Uterus (tissue), 4 donors: Measurements from ENCODE around the gene TANGO2. TPM values are rescaled to one million over a fixed set of nuclear protein-coding genes. Genes with fewer than 3 reads are reported as not detected.

Experiments
- DNase-seq, 2 donors: peaks; one replicate each; pipeline ENCODE4 v3.0.0-alpha.2; 2019 to 2020
- H3K27ac ChIP-seq, 2 donors: fragments of 200-600 bp; sonication (generic); 1 replicate in 1 of 2; 2 replicates in 1 of 2; pipeline ENCODE4 v1.5.1; 2016 to 2018
- H3K27me3 ChIP-seq, 2 donors: fragments of 200-600 bp; sonication (generic); one replicate each; pipeline ENCODE4 v1.5.1; 2018 to 2019; ENCODE audit warnings: control low read depth in 1 of 2
- H3K36me3 ChIP-seq, 2 donors: fragments of 200-600 bp; sonication (generic); one replicate each; pipeline ENCODE4 v1.5.1; 2019; ENCODE audit warnings: control low read depth in 1 of 2
- H3K4me1 ChIP-seq, 2 donors: fragments of 200-600 bp; sonication (generic); one replicate each; pipeline ENCODE4 v1.5.1; 2018 to 2019; ENCODE audit warnings: control low read depth in 1 of 2
- H3K4me3 ChIP-seq, 2 donors: fragments of 200-600 bp; sonication (generic); 1 replicate in 1 of 2; 2 replicates in 1 of 2; pipeline ENCODE4 v1.5.1; 2018 to 2019; ENCODE audit warnings: mild to moderate bottlenecking in 1 of 2
- H3K9me3 ChIP-seq, 2 donors: fragments of 200-600 bp; sonication (generic); one replicate each; pipeline ENCODE4 v1.5.1; 2019; ENCODE audit warnings: control low read depth in 1 of 2
- CTCF ChIP-seq, 4 experiments: fragments of 200-600 bp in 2 of 4; fragments of 450-650 bp in 2 of 4; sonication (generic) in 2 of 4; IDR thresholded peaks; one replicate each; pipeline ENCODE4 v1.5.1; 2016 to 2019; ENCODE audit warnings: antibody characterized with exemption in 4 of 4, mild to moderate bottlenecking in 2 of 4, moderate library complexity in 1 of 4
- POLR2A ChIP-seq, 2 donors: fragments of 450-650 bp; IDR thresholded peaks; one replicate each; pipeline ENCODE4 v1.6.1; 2016; ENCODE audit warnings: antibody characterized with exemption in 2 of 2, mild to moderate bottlenecking in 1 of 2, moderate library complexity in 1 of 2
- intact Hi-C: fragments of 100-400 bp; cut with DNase I; formaldehyde crosslinking; loops from one replicate; pipeline ENCODE4 v1.15.1; 2023; ENCODE audit warnings: low total_unique reads
- total RNA-seq, 4 donors: library from RNA; depleted of rRNA in 3 of 4; stranded (reverse); fragments of >200 nt in 3 of 4; gene quantifications; one replicate each; pipeline versions ENCODE4 v1.1.0 to v1.2.4, GENCODE V29; 2014 to 2023
- donor health status: DM: yes; HTN: yes; CAD: no.

TANGO2 gene
- total RNA-seq, 4 donors from 2014 or later, result 2.8 to 25.1 (median 13.3) TPM

DNA sequence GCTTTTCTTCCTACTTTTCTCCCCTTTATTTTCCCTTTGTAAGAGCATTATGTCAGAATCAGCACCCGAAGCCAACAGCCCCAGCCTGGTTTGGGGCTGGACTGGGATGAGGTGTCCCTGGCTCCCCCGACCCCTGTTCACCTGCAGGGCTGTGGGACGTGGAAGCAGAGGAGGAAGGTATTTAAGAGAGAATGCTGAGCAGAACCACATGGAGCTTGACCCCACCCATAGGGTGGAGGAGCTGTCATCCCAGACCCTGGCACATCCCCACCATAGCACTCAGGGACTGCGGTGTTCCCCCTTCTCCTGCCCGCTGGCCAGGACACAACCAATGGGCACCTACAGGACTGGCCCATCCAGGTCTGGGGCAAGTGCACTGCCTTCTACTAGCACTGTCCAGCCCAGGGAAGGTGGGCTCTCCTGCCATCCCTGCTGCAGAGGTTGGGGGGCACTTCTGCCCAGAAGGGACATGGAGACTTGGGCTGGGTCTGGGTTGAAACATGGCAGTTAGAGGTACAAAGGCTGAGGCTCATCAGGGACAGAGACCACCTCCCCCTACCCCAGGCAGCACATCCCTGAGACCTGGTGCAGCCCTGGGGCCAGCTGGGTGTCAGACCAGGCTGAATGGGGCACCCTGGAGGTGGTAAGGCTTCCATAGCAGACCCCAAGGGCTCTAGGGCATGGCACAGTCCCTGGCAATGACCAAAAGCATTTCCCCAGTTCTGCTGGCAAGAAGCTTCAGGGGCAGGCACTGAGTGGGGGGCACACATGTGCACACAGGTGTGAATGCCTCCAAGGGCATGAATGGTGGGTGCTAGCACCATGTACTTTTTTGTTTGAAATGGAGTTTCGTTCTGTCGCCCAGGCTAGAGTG, 19.7 kb downstream of the TANGO2 start:
- no peaks in the 10 kb centered on the region for H3K36me3 ChIP-seq
- intact Hi-C loops, result no loop called here
- no peak for DNase-seq
- H3K27me3 ChIP-seq, result no peaks in the 10 kb centered on the region
- TF ChIP-seq CTCF (IDR thresholded peaks at IDR 0.05) (no peak), POLR2A (IDR thresholded peaks at IDR 0.05) (no peak)
- no peaks in the 10 kb centered on the region for H3K4me1 ChIP-seq
- no peak overlapping the region for H3K27ac ChIP-seq
- no peak overlapping the region for H3K4me3 ChIP-seq
- H3K9me3 ChIP-seq, result no peaks in the 10 kb centered on the region

- no peaks in the 10 kb centered on the region for H3K9me3 ChIP-seq
- H3K27ac ChIP-seq, result no peak overlapping the region
- TF ChIP-seq POLR2A (IDR thresholded peaks at IDR 0.05) (no peak), CTCF (IDR thresholded peaks at IDR 0.05) (no peak)
- no peak for DNase-seq
- no peaks in the 10 kb centered on the region for H3K27me3 ChIP-seq
- intact Hi-C loops, result no loop called here
- no peaks in the 10 kb centered on the region for H3K4me1 ChIP-seq
- H3K4me3 ChIP-seq, result no peak overlapping the region
- H3K36me3 ChIP-seq, result no peaks in the 10 kb centered on the region
Observed at GRCh38 chr22:20043057-20043996, 22.4 kb downstream of the TANGO2 start.

GRCh38 chr22:20043997-20044342, 23.1 kb downstream of the TANGO2 start:
- no peak for DNase-seq
- no peaks in the 10 kb centered on the region for H3K27me3 ChIP-seq
- intact Hi-C loops, result no loop called here
- H3K27ac ChIP-seq, result no peak overlapping the region
- H3K9me3 ChIP-seq, result no peaks in the 10 kb centered on the region
- no peak overlapping the region for H3K4me3 ChIP-seq
- TF ChIP-seq POLR2A (IDR thresholded peaks at IDR 0.05) (no peak), CTCF (IDR thresholded peaks at IDR 0.05) (no peak)
- no peaks in the 10 kb centered on the region for H3K36me3 ChIP-seq
- no peaks in the 10 kb centered on the region for H3K4me1 ChIP-seq

DNA sequence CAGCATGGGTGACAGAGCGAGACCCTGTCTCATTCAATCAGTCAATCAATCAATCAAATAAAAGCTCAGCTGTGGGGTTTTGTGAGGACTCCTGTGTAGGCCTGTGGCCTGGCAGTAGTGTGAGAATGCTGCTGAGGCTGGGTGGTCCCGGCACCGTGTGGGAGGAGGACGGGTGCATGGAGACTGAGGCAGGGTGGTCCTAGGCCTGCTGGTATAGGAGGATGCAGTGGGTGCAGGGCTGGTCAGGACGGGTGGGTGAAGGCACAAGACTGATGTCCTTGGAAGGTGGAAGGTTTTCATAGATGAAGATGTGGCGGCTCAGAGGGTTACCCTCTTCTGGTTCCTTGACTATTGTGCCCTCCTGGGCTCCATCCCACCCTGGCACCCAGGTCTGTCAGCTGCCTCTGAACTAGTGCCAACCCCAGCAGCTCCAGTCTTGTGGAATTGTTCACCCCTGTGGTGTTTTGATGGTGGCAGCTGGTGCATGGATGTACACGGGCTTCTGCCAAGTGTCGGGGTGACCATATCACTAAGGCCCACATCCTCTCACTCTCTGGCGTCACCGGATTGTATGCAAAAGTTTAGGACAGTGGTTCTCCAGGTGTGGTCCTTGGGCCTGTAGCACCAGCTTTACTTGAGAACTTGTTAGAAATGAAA, 23.7 kb downstream of the TANGO2 start:
- DNase-seq, result no peak
- TF ChIP-seq CTCF (IDR thresholded peaks at IDR 0.05) (no peak), POLR2A (IDR thresholded peaks at IDR 0.05) (no peak)

More for the DNA sequence above, 23.7 kb downstream of the TANGO2 start:
- H3K36me3 ChIP-seq, result no peaks in the 10 kb centered on the region
- no peaks in the 10 kb centered on the region for H3K9me3 ChIP-seq
- H3K4me1 ChIP-seq, result no peaks in the 10 kb centered on the region
- H3K27ac ChIP-seq, result no peak overlapping the region
- no peak overlapping the region for H3K4me3 ChIP-seq
- intact Hi-C loops, result no loop called here
- no peaks in the 10 kb centered on the region for H3K27me3 ChIP-seq
